HepG2 (cell line): ENCODE data around the gene RAB5A. TPM values are rescaled to one million over a fixed set of nuclear protein-coding genes. Genes with fewer than 3 reads are reported as not detected.
"Not testable (repeated sequence)": the region's sequence is repeated elsewhere in the genome, so short reads cannot be mapped to it uniquely, and the experiment has no call there.

Experiments
- ATAC-seq: fragments of 200-7000 bp; cut with Tn5 transposase; 3 replicates; pipeline ENCODE4 v1.9.1; 2020; ENCODE audit warnings: mild to moderate bottlenecking, moderate library complexity
- BruUV-seq: library from RNA; stranded (reverse); fragments of 400-500 nt; replicated peaks from 2 replicates; lab custom pipeline; 2021; lab: Mats Ljungman, UMichigan
- CTCF ChIA-PET: fragments of 300-600 bp; formaldehyde crosslinking; extraction: SDS; loops from one replicate; lab custom pipeline; 2021; ENCODE audit warnings: low total read pairs, inconsistent platforms, low intra/inter-chr PET ratio; lab: Yijun Ruan, JAX
- POLR2A ChIA-PET: fragments of 350-600 bp; sonication (Branson Sonifier 250); formaldehyde crosslinking; loops from one replicate; lab custom pipeline; 2020; ENCODE audit warnings: antibody characterized with exemption, inconsistent platforms; lab: Yijun Ruan, JAX
- DNase-seq: peaks from one replicate; pipeline ENCODE4 v3.0.0-alpha.2; 2015; ENCODE audit warnings: low spot score
- FAIRE-seq: peaks from 3 replicates; lab custom pipeline; 2011; peaks lifted over from hg19 to GRCh38; lab: Jason Lieb, UNC
- H2AFZ ChIP-seq: one replicate; pipeline ENCODE4 v1.6.1; 2011; ENCODE audit warnings: low read length, inconsistent platforms
- H3K27ac ChIP-seq: fragments of 300-600 bp; 3 replicates; pipeline ENCODE4 v1.8.0; 2011; ENCODE audit warnings: mixed run types, mild to moderate bottlenecking, mixed read lengths, low read length, inconsistent platforms; ENCODE audit not compliant: insufficient read depth; ENCODE audit errors: extremely low read length
- H3K27me3 ChIP-seq, 2 experiments: fragments of 200-600 bp in 1 of 2; 2 replicates in 1 of 2; 3 replicates in 1 of 2; pipeline versions ENCODE4 v1.6.0 to v1.8.0; 2011; ENCODE audit warnings: low read length in 2 of 2, mild to moderate bottlenecking in 2 of 2, moderate library complexity in 2 of 2, inconsistent platforms in 1 of 2; ENCODE audit not compliant: insufficient read depth in 2 of 2, control insufficient read depth in 1 of 2
- H3K36me3 ChIP-seq, 2 experiments: fragments of 200-600 bp in 1 of 2; replicated peaks in 1 of 2; 2 replicates in 1 of 2; 3 replicates in 1 of 2; pipeline versions ENCODE4 v1.5.1 to v1.8.0; 2011; ENCODE audit warnings: low read length in 2 of 2, inconsistent platforms in 1 of 2; ENCODE audit not compliant: insufficient read depth in 2 of 2, control insufficient read depth in 1 of 2
- H3K4me1 ChIP-seq: 2 replicates; pipeline ENCODE4 v1.5.1; 2012; ENCODE audit warnings: low read length, inconsistent platforms; ENCODE audit not compliant: insufficient read depth
- H3K4me2 ChIP-seq: 2 replicates; pipeline ENCODE4 v1.6.0; 2011; ENCODE audit warnings: low read depth, low read length, inconsistent platforms
- H3K4me3 ChIP-seq, 3 experiments: fragments of 200-600 bp in 1 of 3; sonication (generic), shearing (Covaris generic) in 1 of 3; replicated peaks in 1 of 3; 2 replicates each; pipeline ENCODE4 v1.5.1; 2011 to 2016; ENCODE audit warnings: low read length in 3 of 3, inconsistent platforms in 2 of 3, low read depth in 2 of 3, mild to moderate bottlenecking in 2 of 3, control low read depth in 1 of 3, mixed read lengths in 1 of 3; ENCODE audit not compliant: insufficient read depth in 1 of 3
- H3K79me2 ChIP-seq: one replicate; pipeline ENCODE4 v1.6.1; 2011; ENCODE audit warnings: low read length, inconsistent platforms; ENCODE audit not compliant: insufficient read depth
- H3K9ac ChIP-seq: 2 replicates; pipeline ENCODE4 v1.6.0; 2011; ENCODE audit warnings: mild to moderate bottlenecking, low read depth, low read length, inconsistent platforms; ENCODE audit not compliant: insufficient read depth
- H3K9me3 ChIP-seq: 2 replicates; pipeline ENCODE4 v1.5.1; 2012; ENCODE audit warnings: mild to moderate bottlenecking, low read length
- H4K20me1 ChIP-seq: 2 replicates; pipeline ENCODE4 v1.6.0; 2011; ENCODE audit warnings: inconsistent platforms, mild to moderate bottlenecking, low read length, moderate library complexity; ENCODE audit not compliant: insufficient read depth
- CHD2 ChIP-seq: IDR thresholded peaks from 2 replicates; pipeline ENCODE4 v1.6.1; 2011; ENCODE audit warnings: low read depth, low read length, improper control_type of control experiment
- CTCF ChIP-seq: sonication (generic); formaldehyde crosslinking; IDR thresholded peaks from 2 replicates; pipeline ENCODE4 v1.5.0; 2020; ENCODE audit warnings: mild to moderate bottlenecking, missing genetic modification reagents, moderate library complexity
- PCBP1 ChIP-seq: fragments of 200-400 bp; formaldehyde crosslinking; IDR thresholded peaks from 2 replicates; pipeline ENCODE4 v1.6.1; 2017; ENCODE audit warnings: mild to moderate bottlenecking, low read depth, low read length, borderline replicate concordance
- PLRG1 ChIP-seq: fragments of 450-650 bp; conservative IDR thresholded peaks from 2 replicates; pipeline ENCODE4 v1.6.1; 2016
- SRSF9 ChIP-seq: fragments of 200-400 bp; formaldehyde crosslinking; IDR thresholded peaks from 2 replicates; pipeline ENCODE4 v1.6.1; 2018; ENCODE audit warnings: borderline replicate concordance, mild to moderate bottlenecking, low read depth, low read length; ENCODE audit not compliant: insufficient read depth, poor library complexity, severe bottlenecking
- XRCC5 ChIP-seq: fragments of 200-400 bp; formaldehyde crosslinking; optimal IDR thresholded peaks from 2 replicates; pipeline ENCODE3; 2017; ENCODE audit warnings: mild to moderate bottlenecking, low read length
- YY1 ChIP-seq: IDR thresholded peaks from 2 replicates; pipeline ENCODE4 v1.6.1; 2011; ENCODE audit warnings: low read length, low read depth, moderate library complexity, mild to moderate bottlenecking; ENCODE audit not compliant: insufficient read depth, insufficient replicate concordance
- ZNF780A ChIP-seq: sonication (generic); formaldehyde crosslinking; IDR thresholded peaks from 2 replicates; pipeline ENCODE4 v1.8.0; 2022; ENCODE audit warnings: mild to moderate bottlenecking, missing genetic modification reagents, moderate library complexity
- ZSCAN22 ChIP-seq: sonication (generic); formaldehyde crosslinking; IDR thresholded peaks from 2 replicates; pipeline ENCODE4 v1.4.0; 2020; ENCODE audit warnings: mild to moderate bottlenecking, missing genetic modification reagents
- WGBS: methylation state at CpG from one replicate; pipeline ENCODE4 v1.1.6; 2017; ENCODE audit warnings: low lambda C conversion rate; 5-methylcytosine and 5-hydroxymethylcytosine counted together
- in situ Hi-C: cut with HindIII; loops from 2 replicates; pipeline ENCODE4 v1.10.0; 2017; ENCODE audit warnings: low pct_unique_long_range_greater_than_20kb; ENCODE audit not compliant: extremely low pct_ligation_motif_present
- intact Hi-C: fragments of 100-400 bp; cut with micrococcal nuclease; formaldehyde crosslinking; loops from one replicate; pipeline ENCODE4 v1.10.0; 2022; ENCODE audit not compliant: unreplicated experiment
- polyA plus RNA-seq, 8 experiments: library from polyadenylated mRNA; depleted of rRNA in 3 of 8; stranded (reverse) in 7 of 8; unstranded in 1 of 8; fragments of >200 nt; fragmentation: Illumina TruSeq in 4 of 8; extraction: Trizol in 4 of 8; gene quantifications; 2 replicates each; pipeline versions ENCODE4 v1.2.1 to v1.2.3, GENCODE V29; 2011 to 2016; ENCODE audit warnings: low read depth in 4 of 8, missing spikeins in 1 of 8, mixed read lengths in 1 of 8; ENCODE audit not compliant: insufficient read depth in 1 of 8
- total RNA-seq, 5 experiments: library from RNA; depleted of rRNA; stranded (reverse); fragments of >200 nt; fragmentation: Illumina TruSeq; extraction: Trizol; gene quantifications; 2 replicates each; pipeline ENCODE4 v1.2.3, GENCODE V29; 2016; ENCODE audit warnings: low read depth in 1 of 5
- TF ChIP-seq, protein P1 (sequence below): sonication (generic); formaldehyde crosslinking; conservative IDR thresholded peaks from 2 replicates; pipeline ENCODE4 v1.4.0; 2020; ENCODE audit warnings: missing genetic modification reagents
- TF ChIP-seq, protein P2 (sequence below): sonication (generic); formaldehyde crosslinking; IDR thresholded peaks from 2 replicates; pipeline ENCODE4 v1.5.0; 2020; ENCODE audit warnings: mild to moderate bottlenecking, missing genetic modification reagents

Gene RAB5A
- total and polyA plus RNA-seq, 2 of the 13 experiments (the other 11 are each of a cell fraction or from before 2014, with no cell fraction given), result 16.0 to 27.1 TPM

- CTCF ChIA-PET, FAIRE-seq: not testable (repeated sequence)
- WGBS, result 98% methylated on average over 8 of the region's 8 CpGs
Observed at GRCh38 chr3:19988904-19989303, 42.0 kb downstream of the RAB5A start.

DNA sequence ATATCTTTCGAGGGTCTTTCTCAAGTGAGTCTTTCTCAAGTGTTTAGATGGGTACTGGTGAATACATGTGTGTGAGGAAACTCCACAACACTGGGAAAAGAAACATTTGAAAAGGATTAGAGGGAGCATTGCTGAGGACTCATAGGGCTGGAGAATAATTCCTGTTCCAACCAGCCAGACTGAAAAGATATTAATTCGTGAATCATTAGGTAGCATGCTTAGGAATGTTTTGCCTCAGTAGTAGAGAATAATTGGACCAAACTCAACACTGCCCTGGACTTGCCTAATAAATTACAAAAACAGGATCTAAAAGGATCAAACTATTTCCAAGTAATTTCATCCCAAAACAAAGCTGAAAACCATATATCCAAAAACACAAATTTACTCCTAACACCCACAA is 47.9 kb downstream of the RAB5A start:
- H2AFZ ChIP-seq, result no peak overlapping the region
- no peaks in the 10 kb centered on the region for H3K27me3 ChIP-seq
- no peaks in the 10 kb centered on the region for H3K36me3 ChIP-seq
- H3K4me1 ChIP-seq, result no peaks in the 10 kb centered on the region
- BruUV-seq, result no TSS peak
- DNase-seq, result no peak
- H3K4me3 ChIP-seq, result no peak overlapping the region
- H3K79me2 ChIP-seq, result no peaks in the 10 kb centered on the region
- 7% methylated on average over 2 of the region's 2 CpGs for WGBS
- H3K9me3 ChIP-seq, result no peaks in the 10 kb centered on the region
- ChIA-PET POLR2A (no interaction called here), CTCF (no interaction called here)
- FAIRE-seq, result no peak
- no peaks in the 10 kb centered on the region for H4K20me1 ChIP-seq
- no peak for ATAC-seq
- H3K9ac ChIP-seq, result no peak overlapping the region
- no peak overlapping the region for H3K27ac ChIP-seq
- H3K4me2 ChIP-seq, result no peak overlapping the region
- in situ Hi-C loops (no loop called here), intact Hi-C loops (no loop called here)
- TF ChIP-seq ZSCAN22 (CRISPR knock-in tag) (no peak), SRSF9 (no peak), CHD2 (no peak), XRCC5 (no peak), CTCF (CRISPR knock-in tag) (no peak), PCBP1 (no peak), ZNF780A (no peak), PLRG1 (no peak), YY1 (no peak)
- TF ChIP-seq, protein P1, sequence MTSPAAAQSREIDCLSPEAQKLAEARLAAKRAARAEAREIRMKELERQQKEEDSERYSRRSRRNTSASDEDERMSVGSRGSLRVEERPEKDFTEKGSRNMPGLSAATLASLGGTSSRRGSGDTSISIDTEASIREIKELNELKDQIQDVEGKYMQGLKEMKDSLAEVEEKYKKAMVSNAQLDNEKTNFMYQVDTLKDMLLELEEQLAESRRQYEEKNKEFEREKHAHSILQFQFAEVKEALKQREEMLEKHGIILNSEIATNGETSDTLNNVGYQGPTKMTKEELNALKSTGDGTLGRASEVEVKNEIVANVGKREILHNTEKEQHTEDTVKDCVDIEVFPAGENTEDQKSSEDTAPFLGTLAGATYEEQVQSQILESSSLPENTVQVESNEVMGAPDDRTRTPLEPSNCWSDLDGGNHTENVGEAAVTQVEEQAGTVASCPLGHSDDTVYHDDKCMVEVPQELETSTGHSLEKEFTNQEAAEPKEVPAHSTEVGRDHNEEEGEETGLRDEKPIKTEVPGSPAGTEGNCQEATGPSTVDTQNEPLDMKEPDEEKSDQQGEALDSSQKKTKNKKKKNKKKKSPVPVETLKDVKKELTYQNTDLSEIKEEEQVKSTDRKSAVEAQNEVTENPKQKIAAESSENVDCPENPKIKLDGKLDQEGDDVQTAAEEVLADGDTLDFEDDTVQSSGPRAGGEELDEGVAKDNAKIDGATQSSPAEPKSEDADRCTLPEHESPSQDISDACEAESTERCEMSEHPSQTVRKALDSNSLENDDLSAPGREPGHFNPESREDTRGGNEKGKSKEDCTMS, result no peak

More at GRCh38 chr3:19988904-19989303, 42.0 kb downstream of the RAB5A start:
- POLR2A ChIA-PET, intact Hi-C loops, H3K27ac ChIP-seq, H2AFZ ChIP-seq, in situ Hi-C loops, H3K27me3 ChIP-seq, H3K4me1 ChIP-seq, H3K9ac ChIP-seq, H3K36me3 ChIP-seq, H3K79me2 ChIP-seq, BruUV-seq, H3K4me3 ChIP-seq, DNase-seq, H4K20me1 ChIP-seq, H3K4me2 ChIP-seq, H3K9me3 ChIP-seq: not testable (repeated sequence)
- peak; percentile 21; the same call in 2 of the 3 replicates for ATAC-seq
- TF ChIP-seq, protein P2, sequence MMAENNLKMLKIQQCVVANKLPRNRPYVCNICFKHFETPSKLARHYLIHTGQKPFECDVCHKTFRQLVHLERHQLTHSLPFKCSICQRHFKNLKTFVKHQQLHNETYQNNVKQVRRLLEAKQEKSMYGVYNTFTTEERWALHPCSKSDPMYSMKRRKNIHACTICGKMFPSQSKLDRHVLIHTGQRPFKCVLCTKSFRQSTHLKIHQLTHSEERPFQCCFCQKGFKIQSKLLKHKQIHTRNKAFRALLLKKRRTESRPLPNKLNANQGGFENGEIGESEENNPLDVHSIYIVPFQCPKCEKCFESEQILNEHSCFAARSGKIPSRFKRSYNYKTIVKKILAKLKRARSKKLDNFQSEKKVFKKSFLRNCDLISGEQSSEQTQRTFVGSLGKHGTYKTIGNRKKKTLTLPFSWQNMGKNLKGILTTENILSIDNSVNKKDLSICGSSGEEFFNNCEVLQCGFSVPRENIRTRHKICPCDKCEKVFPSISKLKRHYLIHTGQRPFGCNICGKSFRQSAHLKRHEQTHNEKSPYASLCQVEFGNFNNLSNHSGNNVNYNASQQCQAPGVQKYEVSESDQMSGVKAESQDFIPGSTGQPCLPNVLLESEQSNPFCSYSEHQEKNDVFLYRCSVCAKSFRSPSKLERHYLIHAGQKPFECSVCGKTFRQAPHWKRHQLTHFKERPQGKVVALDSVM, result peak; percentile 69
